ENCODE results near the gene ARHGAP19. TPM values are rescaled to one million over a fixed set of nuclear protein-coding genes. Genes with fewer than 3 reads are reported as not detected.

The ARHGAP19 gene
- total RNA-seq, 4 donors from 2014 or later, result 37.5 to 109 (median 77.7) TPM

GRCh38 chr10:97254694-97255093, 37.7 kb downstream of the ARHGAP19 start:
- Histone ChIP-seq H3K27ac (no peak overlapping the region), H3K36me3 (peaks cover 0 to 79% (median 3%) of the 10 kb centered on the region in 3 donors), H3K4me3 (no peak overlapping the region), H3K9me3 (no peaks in the 10 kb centered on the region), H3K4me1 (no peaks in the 10 kb centered on the region), H3K27me3 (no peaks in the 10 kb centered on the region)
- no peak for DNase-seq (ENCODE audit: low spot score in 2 of 2)
- TF ChIP-seq EP300 (IDR thresholded peaks at IDR 0.05), result no peak
- no peak for TF ChIP-seq POLR2A (IDR thresholded peaks at IDR 0.05)
- TF ChIP-seq CTCF (IDR thresholded peaks at IDR 0.05), result no peak
- WGBS, 2 donors, result 92 to 96% methylated on average over 3 of the region's 3 CpGs

GRCh38 chr10:97250952-97251351, 41.5 kb downstream of the ARHGAP19 start:
- H3K4me3 ChIP-seq, result no peak overlapping the region
- H3K36me3 ChIP-seq, result peaks cover 0 to 68% (median 3%) of the 10 kb centered on the region in 3 donors
- WGBS, 2 donors, result 89 to 100% methylated on average over 1 of the region's 1 CpG
- no peak overlapping the region for H3K27ac ChIP-seq
- no peaks in the 10 kb centered on the region for H3K27me3 ChIP-seq
- TF ChIP-seq CTCF (IDR thresholded peaks at IDR 0.05), result no peak
- no peak for TF ChIP-seq POLR2A (IDR thresholded peaks at IDR 0.05)
- TF ChIP-seq EP300 (IDR thresholded peaks at IDR 0.05), result no peak
- no peak for DNase-seq (ENCODE audit: low spot score in 2 of 2)
- H3K9me3 ChIP-seq, result no peaks in the 10 kb centered on the region
- no peaks in the 10 kb centered on the region for H3K4me1 ChIP-seq

GRCh38 chr10:97243836-97244235, 48.6 kb downstream of the ARHGAP19 start:
- Histone ChIP-seq H3K9me3 (no peaks in the 10 kb centered on the region), H3K4me3 (no peak overlapping the region), H3K36me3 (peaks cover 0 to 81% (median 3%) of the 10 kb centered on the region in 3 donors), H3K4me1 (no peaks in the 10 kb centered on the region), H3K27me3 (no peaks in the 10 kb centered on the region), H3K27ac (no peak overlapping the region)
- no peak for TF ChIP-seq EP300 (IDR thresholded peaks at IDR 0.05)
- no peak for TF ChIP-seq POLR2A (IDR thresholded peaks at IDR 0.05)
- no peak for TF ChIP-seq CTCF (IDR thresholded peaks at IDR 0.05)
- no peak for DNase-seq (ENCODE audit: low spot score in 2 of 2)
- WGBS, 2 donors, result 86% methylated on average over 5 of the region's 5 CpGs

- Histone ChIP-seq H3K36me3 (peaks cover 0 to 68% (median 3%) of the 10 kb centered on the region in 3 donors), H3K9me3 (no peaks in the 10 kb centered on the region), H3K27ac (no peak overlapping the region), H3K27me3 (no peaks in the 10 kb centered on the region), H3K4me3 (no peak overlapping the region), H3K4me1 (no peaks in the 10 kb centered on the region)
- TF ChIP-seq POLR2A (IDR thresholded peaks at IDR 0.05) (no peak), EP300 (IDR thresholded peaks at IDR 0.05) (no peak), CTCF (IDR thresholded peaks at IDR 0.05) (no peak)
- 84 to 95% methylated on average over 5 of the region's 5 CpGs for WGBS, 2 donors
- DNase-seq (ENCODE audit: low spot score in 2 of 2), result no peak
These were observed 53.6 kb downstream of the ARHGAP19 start for GRCh38 chr10:97238855-97239254.

- no peak for TF ChIP-seq EP300 (IDR thresholded peaks at IDR 0.05)
- TF ChIP-seq CTCF (IDR thresholded peaks at IDR 0.05), result no peak
- TF ChIP-seq POLR2A (IDR thresholded peaks at IDR 0.05), result no peak
- Histone ChIP-seq H3K4me3 (no peak overlapping the region), H3K9me3 (no peaks in the 10 kb centered on the region), H3K36me3 (peaks cover 0 to 60% (median 0%) of the 10 kb centered on the region in 3 donors), H3K27me3 (no peaks in the 10 kb centered on the region), H3K4me1 (no peaks in the 10 kb centered on the region), H3K27ac (no peak overlapping the region)
- WGBS, 2 donors, result 90 to 94% methylated on average over 4 of the region's 4 CpGs
- DNase-seq (ENCODE audit: low spot score in 2 of 2), result no peak
These were observed 57.1 kb downstream of the ARHGAP19 start for GRCh38 chr10:97235353-97235752.

All from tibial nerve (tissue), 4 donors.